Activated T-cell treated with anti-CD3 and anti-CD28 coated beads, Interleukin-2, amount 50 U/mL, for 24 hours (primary cell): ENCODE results near the gene ANTXR1.
"Not testable (repeated sequence)": the region's sequence is repeated elsewhere in the genome, so short reads cannot be mapped to it uniquely, and the experiment has no call there.

ENCODE experiments used
- DNase-seq: peaks from one replicate; pipeline ENCODE4 v3.0.0-alpha.2; 2020
- H3K27ac Mint-ChIP-seq: 2 replicates; pipeline ENCODE4 v1.8.0; 2020; ENCODE audit warnings: mild to moderate bottlenecking, mixed read lengths
- H3K27me3 Mint-ChIP-seq: 2 replicates; pipeline ENCODE4 v1.8.0; 2020; ENCODE audit warnings: mixed read lengths
- H3K36me3 Mint-ChIP-seq: 2 replicates; pipeline ENCODE4 v1.8.0; 2020; ENCODE audit warnings: low read depth, mixed read lengths
- H3K4me1 Mint-ChIP-seq: 2 replicates; pipeline ENCODE4 v1.8.0; 2020; ENCODE audit warnings: low read depth, mixed read lengths
- H3K4me3 Mint-ChIP-seq: 2 replicates; pipeline ENCODE4 v1.8.0; 2020; ENCODE audit warnings: mild to moderate bottlenecking, moderate library complexity, mixed read lengths
- H3K9me3 Mint-ChIP-seq: 2 replicates; pipeline ENCODE4 v1.8.0; 2020; ENCODE audit warnings: mixed read lengths

Gene ANTXR1

DNA sequence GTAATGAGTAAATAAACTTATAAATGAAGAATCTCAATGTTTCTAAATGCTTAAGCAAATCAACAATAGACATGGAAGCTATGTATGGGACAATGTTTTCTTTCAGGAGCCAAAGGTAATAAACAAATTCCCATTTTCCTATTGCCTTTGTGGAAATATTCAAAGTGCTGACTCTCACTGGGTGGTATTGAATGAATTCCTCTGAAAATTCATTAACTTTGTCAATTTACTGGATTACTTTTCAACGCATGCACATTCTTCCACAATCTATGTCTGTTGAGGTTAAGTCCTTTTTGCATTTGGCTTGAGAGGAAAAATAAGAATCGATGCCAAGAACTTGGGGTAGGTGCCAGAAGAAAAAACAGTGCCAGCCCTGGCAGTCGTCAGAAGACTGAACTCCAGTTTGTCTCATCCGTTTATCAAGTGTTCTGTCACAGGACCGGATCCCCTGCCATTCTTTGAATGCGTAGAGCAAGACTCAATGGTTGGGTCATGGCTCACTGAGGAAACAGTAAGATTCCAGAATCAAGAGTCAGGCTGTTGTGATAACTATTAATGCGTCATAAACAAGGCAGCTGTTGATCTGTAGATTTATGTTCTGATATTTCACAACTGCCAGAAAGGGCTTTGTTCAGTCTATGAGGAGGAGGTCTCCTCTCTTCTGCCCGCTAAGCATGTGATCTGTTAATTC lies 240.8 kb downstream of the ANTXR1 start:
- Mint-ChIP-seq H3K9me3 (peaks cover 10% of the 10 kb centered on the region), H3K36me3 (no peaks in the 10 kb centered on the region), H3K27ac (no peak overlapping the region), H3K4me1 (no peaks in the 10 kb centered on the region), H3K4me3 (no peak overlapping the region), H3K27me3 (peaks cover 45% of the 10 kb centered on the region)
- no peak for DNase-seq

DNA sequence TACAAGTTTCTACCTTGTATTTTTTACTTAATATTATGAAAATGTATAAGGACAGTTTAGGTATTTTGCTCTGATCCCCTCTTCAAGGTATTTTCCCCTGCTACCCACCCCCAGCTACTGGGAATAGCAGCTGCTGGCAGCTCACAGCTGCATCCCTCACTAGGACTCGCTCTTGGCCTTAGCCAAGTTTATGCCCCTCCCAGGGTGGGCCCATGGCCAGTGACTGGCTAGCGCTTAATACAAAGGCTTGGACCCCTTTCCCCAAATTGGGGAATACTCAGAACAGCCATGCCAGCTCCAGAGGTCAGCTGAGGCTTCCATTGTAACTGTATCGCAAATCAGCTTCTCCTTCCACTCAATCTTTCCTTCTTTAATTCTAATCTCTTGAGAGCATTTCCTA lies 242.8 kb downstream of the ANTXR1 start:
- DNase-seq: no peak
- no peaks in the 10 kb centered on the region for H3K36me3 Mint-ChIP-seq
- no peak overlapping the region for H3K4me3 Mint-ChIP-seq
- H3K27me3 Mint-ChIP-seq: peaks cover 38% of the 10 kb centered on the region
- H3K9me3 Mint-ChIP-seq: peaks cover 26% of the 10 kb centered on the region
- H3K4me1 Mint-ChIP-seq: no peaks in the 10 kb centered on the region
- H3K27ac Mint-ChIP-seq: no peak overlapping the region

DNA sequence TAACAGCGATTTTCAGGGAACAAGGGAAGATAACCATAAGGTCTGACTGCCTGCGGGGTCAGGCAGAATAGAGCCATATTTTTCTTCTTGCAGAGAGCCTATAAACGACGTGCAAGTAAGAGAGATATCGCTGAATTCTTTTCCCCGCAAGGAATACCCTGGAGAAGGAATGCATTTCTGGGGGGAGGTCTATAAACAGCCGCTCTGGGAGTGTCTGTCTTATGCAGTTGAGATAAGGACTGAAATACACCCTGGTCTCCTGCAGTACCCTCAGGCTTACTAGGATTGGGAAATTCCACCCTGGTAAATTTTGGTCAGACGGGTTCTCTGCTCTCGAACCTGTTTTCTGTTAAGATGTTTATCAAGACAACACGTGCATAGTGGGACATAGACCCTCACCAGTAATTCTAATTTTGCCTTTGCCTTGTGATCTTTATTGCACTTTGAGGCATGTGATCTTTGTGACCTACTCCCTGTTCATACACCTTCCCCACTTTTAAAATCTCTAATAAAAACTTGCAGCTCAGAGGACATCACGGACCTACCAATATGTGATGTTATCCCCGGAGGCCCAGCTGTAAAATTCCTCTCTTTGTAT lies 247.1 kb downstream of the ANTXR1 start:
- not testable (repeated sequence) for DNase-seq, H3K36me3 Mint-ChIP-seq
- H3K9me3 Mint-ChIP-seq: peaks cover 29% of the 10 kb centered on the region

DNA sequence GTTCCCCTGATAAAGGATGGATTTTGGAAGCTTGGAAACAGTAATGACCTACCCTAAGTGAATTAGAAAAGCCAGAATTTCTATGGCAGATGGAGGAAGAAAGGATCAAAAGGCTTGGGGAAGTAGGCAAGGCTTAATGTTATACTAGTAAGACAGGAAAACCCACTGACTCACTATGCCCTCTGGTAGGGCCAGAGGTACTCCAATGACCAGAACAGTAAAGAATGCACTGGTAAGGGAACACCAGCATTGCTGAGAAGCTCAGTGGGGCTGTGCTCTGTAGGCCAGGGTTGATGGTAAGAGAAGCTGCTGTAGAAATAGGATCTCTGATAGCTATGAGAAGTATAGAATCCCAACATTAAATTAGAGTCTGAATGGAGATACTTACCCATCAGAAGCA lies 247.7 kb downstream of the ANTXR1 start:
- Mint-ChIP-seq H3K4me3 (no peak overlapping the region), H3K27ac (no peak overlapping the region), H3K36me3 (no peaks in the 10 kb centered on the region), H3K27me3 (peaks cover 37% of the 10 kb centered on the region), H3K9me3 (peaks cover 29% of the 10 kb centered on the region), H3K4me1 (no peaks in the 10 kb centered on the region)
- no peak for DNase-seq

More for the DNA sequence above, 247.1 kb downstream of the ANTXR1 start:
- H3K27me3 Mint-ChIP-seq: peaks cover 32% of the 10 kb centered on the region
- not testable (repeated sequence) for H3K4me1 Mint-ChIP-seq, H3K4me3 Mint-ChIP-seq, H3K27ac Mint-ChIP-seq

DNA sequence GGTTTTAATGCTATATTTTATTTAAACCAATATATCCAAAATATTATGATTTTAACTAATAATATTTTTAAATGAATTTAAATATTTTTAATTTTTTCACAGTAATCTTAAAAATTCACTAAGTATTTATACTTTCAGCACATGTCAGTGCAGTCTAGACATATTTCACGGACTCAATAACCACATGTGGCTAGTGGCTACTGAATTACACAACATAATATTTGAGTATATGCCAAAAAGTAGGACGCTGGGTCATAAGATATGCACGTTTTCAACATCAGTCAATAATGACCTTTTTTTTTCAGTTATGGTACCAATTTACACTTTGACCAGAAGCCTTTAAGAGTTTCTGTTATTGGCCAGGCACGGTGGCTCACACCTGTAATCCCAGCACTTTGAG lies 256.4 kb downstream of the ANTXR1 start:
- no peak for DNase-seq
- Mint-ChIP-seq H3K4me1 (no peaks in the 10 kb centered on the region), H3K36me3 (no peaks in the 10 kb centered on the region), H3K9me3 (no peaks in the 10 kb centered on the region), H3K4me3 (no peak overlapping the region), H3K27me3 (peaks cover 44% of the 10 kb centered on the region), H3K27ac (no peak overlapping the region)

DNA sequence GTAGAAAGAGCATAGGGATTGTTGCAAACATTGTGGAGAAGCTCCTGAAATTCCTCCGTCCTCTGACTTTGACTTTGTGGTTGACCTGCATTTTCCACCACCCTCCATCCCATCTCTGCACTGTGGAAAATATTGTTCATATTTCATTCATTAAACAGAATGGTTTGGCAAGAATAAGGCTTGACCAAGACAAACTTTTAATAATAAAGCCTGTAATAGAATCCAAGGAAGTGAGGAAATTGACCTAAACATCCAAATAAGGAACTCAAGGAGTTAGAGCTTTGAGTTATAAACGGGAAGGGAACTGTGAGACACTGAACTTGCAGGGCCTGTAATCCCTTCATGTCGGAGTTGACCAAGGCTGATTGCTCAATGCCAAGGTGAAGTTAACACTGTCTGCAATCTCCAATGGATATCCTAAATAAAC lies 258.9 kb downstream of the ANTXR1 start:
- H3K4me1 Mint-ChIP-seq: no peaks in the 10 kb centered on the region
- H3K27me3 Mint-ChIP-seq: peaks cover 43% of the 10 kb centered on the region
- DNase-seq: no peak
- H3K9me3 Mint-ChIP-seq: no peaks in the 10 kb centered on the region
- H3K36me3 Mint-ChIP-seq: no peaks in the 10 kb centered on the region
- no peak overlapping the region for H3K4me3 Mint-ChIP-seq
- H3K27ac Mint-ChIP-seq: no peak overlapping the region

DNA sequence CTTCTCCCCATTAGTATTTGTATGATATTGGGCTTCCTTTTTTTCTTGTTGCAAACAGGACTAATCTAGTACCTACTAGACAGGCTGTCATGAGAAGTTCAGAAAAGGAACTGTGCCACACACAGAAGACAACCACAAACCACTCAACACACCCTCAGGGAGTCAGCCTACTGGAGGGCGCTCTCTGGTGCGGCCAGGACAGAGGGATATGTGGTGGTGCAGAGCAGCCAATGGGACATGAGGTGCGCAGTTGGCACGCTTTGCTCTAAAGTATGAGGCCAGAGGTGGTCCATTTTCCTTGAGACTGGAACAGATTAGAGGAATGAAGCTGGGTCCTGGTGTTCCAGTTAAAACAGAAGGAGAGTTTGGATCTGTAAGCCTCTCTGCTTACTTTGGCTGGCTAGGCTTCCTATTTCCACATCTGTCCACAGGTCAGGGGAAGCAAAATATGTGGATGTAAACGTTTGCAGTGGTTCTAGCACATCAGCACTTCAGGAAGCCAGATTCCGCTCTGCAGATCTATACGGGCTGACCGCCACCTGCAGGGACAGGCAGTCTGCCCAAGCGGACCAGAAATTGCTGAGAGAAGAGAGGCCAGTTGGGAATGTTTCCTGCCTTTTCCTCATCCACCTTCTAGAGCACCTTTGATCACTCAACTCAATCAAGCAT lies 260.0 kb downstream of the ANTXR1 start:
- Mint-ChIP-seq H3K9me3 (no peaks in the 10 kb centered on the region), H3K4me1 (no peaks in the 10 kb centered on the region), H3K27ac (no peak overlapping the region), H3K4me3 (no peak overlapping the region), H3K36me3 (no peaks in the 10 kb centered on the region), H3K27me3 (peaks cover 40% of the 10 kb centered on the region)
- no peak for DNase-seq

DNA sequence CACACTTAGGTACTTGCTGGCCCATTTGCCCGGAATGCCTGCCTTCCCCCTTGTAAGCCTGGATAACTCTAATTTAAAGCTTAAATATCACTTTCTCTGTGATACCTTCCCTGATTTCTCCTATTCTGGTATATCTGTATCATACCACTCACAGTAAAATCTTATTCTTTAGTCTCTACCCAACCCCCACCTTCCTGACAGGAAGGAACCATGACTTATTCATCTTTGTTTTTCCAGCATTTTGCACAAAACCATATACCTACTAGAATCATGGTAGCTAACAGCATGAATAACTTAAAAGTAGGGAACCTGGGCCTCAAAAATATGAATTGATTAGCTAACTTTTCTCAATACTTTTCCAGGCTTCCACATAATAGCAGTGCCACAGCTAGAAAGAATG lies 262.5 kb downstream of the ANTXR1 start:
- no peaks in the 10 kb centered on the region for H3K4me1 Mint-ChIP-seq
- H3K27ac Mint-ChIP-seq: no peak overlapping the region
- H3K9me3 Mint-ChIP-seq: no peaks in the 10 kb centered on the region
- H3K4me3 Mint-ChIP-seq: no peak overlapping the region
- peaks cover 37% of the 10 kb centered on the region for H3K27me3 Mint-ChIP-seq
- DNase-seq: no peak
- no peaks in the 10 kb centered on the region for H3K36me3 Mint-ChIP-seq

DNA sequence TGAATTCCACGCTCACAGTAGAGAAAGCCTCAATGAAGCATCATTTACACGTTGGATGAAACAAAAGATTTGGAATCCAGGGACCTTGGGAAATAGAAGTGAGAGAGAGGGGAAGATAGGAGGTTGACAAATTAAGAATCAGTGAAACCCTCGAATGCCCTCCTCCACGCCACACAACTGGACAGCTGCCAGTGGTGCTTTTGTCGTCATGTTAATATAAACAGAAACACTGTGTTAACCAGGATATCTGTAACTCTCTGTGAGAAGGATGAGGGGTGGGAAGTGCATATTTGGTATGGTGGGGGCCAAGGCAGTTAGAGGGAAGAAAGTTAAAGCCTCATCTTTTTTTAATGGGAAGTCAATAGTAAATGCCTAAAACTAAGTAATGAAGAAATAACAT lies 265.4 kb downstream of the ANTXR1 start:
- no peaks in the 10 kb centered on the region for H3K9me3 Mint-ChIP-seq
- H3K4me3 Mint-ChIP-seq: no peak overlapping the region

DNA sequence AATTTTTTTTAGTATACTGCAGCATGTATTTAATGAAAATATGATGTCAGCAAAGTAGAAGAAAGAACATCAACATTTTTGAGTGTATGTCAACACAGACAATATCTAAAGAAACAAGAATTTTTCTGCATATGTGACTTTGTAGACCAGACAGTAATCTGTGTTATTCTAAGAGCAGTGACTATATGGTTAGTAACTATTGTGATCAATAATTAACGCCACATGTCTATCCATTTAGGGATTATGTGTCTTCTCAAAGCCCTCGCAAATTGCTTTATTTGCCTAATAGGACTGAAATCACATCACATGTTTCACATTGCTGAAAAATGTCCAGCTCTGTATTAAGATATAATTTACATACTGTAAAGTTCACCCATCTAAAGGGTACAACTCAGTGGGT lies 266.2 kb downstream of the ANTXR1 start:
- no peak overlapping the region for H3K4me3 Mint-ChIP-seq
- peaks cover 25% of the 10 kb centered on the region for H3K27me3 Mint-ChIP-seq
- H3K36me3 Mint-ChIP-seq: no peaks in the 10 kb centered on the region

More for the DNA sequence above, 265.4 kb downstream of the ANTXR1 start:
- Mint-ChIP-seq H3K36me3 (no peaks in the 10 kb centered on the region), H3K27me3 (peaks cover 33% of the 10 kb centered on the region), H3K27ac (no peak overlapping the region), H3K4me1 (no peaks in the 10 kb centered on the region)
- DNase-seq: no peak

DNA sequence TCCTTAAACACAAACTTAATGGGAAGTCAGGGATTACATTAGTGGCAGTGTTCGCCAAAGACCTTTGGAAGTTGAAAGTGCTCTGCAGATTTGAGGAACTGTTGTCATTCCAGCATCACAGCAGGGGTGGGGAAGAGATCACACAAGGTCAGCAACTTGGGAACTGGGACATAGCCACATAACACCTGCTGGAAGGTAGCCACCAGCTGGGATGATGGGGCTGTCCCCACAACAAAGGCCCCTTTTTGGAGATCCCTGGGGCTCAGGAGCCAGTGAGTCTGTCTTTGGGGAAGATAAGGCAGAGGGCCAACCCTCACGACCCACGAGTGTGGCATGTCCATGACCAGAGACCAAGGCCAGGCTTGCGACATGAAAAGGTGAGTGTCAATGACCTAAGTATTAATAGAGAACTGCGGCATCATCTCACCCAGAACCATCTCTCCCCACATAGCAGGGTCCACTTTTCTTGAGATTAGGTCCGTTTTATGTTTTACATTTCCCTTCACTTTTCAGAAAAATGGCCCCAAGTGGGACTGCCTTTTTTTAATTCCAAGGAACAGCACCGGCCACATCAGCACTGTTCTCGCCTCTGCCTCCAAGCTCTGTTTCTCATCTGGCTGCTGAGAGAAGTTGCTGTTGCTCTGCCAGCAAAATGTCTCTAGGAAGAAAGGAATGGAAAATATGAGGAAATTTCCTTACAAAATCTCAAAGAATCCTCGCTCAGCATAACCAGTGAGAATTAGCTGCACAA lies 267.1 kb downstream of the ANTXR1 start:
- Mint-ChIP-seq H3K36me3 (no peaks in the 10 kb centered on the region), H3K4me1 (no peaks in the 10 kb centered on the region), H3K27ac (no peak overlapping the region), H3K9me3 (no peaks in the 10 kb centered on the region), H3K4me3 (no peak overlapping the region), H3K27me3 (peaks cover 21% of the 10 kb centered on the region)
- DNase-seq: no peak

More for the DNA sequence above, 266.2 kb downstream of the ANTXR1 start:
- Mint-ChIP-seq H3K4me1 (no peaks in the 10 kb centered on the region), H3K9me3 (no peaks in the 10 kb centered on the region), H3K27ac (no peak overlapping the region)
- no peak for DNase-seq

DNA sequence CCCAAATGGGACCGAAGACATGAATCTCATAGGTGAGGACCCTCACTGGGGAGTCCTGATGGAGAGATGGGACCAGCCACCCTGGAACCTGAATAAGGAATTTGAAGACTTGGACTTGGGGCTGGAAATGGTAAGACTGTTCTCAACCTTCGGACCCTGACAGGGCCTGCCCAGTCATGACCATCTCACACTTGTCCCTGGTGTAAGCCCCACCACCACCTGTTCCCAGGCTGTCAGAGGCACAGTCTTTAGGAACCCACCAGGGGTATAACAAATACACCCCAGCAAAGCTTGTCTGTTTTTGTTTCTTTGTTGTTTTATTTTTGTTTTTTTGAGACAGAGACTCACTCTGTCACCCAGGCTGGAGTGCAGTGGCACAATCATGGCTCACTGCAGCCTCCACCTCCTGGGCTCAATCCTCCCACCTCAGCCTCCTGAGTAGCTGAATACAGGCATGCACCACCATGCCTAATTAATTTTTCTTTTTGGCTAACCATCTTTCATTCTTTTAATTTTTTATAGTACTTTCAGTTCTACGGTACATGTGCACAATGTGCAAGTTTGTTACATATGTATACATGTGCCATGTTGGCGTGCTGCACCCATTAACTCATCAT lies 267.9 kb downstream of the ANTXR1 start:
- H3K27me3 Mint-ChIP-seq: peaks cover 16% of the 10 kb centered on the region
- H3K9me3 Mint-ChIP-seq: no peaks in the 10 kb centered on the region
- H3K27ac Mint-ChIP-seq: no peak overlapping the region
- H3K36me3 Mint-ChIP-seq: no peaks in the 10 kb centered on the region
- no peak overlapping the region for H3K4me3 Mint-ChIP-seq
- DNase-seq: no peak
- no peaks in the 10 kb centered on the region for H3K4me1 Mint-ChIP-seq

DNA sequence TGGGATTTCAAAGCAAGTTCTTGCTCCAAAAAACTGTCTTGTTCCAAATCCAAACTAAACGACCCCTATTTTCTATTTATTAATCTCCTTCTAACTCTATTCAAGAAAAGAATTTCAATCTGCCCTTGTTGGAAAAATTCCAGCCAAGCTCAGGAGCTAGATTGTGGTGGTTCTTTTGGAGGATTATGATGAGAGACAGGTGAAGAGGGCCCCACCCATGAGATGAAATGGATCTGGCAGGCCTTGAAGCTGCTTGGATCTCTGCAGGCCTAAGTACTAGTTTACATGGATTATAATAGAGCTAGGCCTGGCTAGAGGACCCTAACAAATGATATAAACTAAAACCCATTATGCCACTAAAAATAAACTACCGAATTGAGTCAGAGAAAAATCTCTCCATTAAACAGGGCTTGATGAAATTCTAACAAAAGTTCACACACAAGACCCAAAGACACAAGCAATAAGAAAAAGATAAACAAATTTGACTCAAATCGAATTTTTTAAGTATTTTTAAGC lies 272.5 kb downstream of the ANTXR1 start:
- no peaks in the 10 kb centered on the region for H3K9me3 Mint-ChIP-seq
- peaks cover 9% of the 10 kb centered on the region for H3K27me3 Mint-ChIP-seq
- no peak overlapping the region for H3K27ac Mint-ChIP-seq
- H3K4me3 Mint-ChIP-seq: no peak overlapping the region
- no peak for DNase-seq
- no peaks in the 10 kb centered on the region for H3K36me3 Mint-ChIP-seq
- no peaks in the 10 kb centered on the region for H3K4me1 Mint-ChIP-seq

DNA sequence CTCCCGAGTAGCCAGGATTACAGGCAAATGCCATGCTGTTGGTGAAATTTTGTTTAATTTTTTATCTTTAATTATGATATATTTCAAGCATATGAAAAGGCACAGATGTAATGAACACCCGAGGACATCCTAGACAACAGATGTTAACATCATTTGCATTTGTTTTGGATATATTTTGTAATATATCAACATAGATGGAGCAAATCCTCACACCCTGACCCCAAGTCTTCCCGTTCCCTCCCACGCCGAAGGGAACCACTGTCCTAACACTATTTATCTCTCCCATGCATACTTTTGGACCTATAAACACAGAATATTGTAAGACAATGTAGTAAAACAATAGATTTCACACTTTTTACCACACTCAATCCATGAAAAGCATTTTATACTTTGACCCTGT lies 274.6 kb downstream of the ANTXR1 start:
- no peaks in the 10 kb centered on the region for H3K4me1 Mint-ChIP-seq
- no peaks in the 10 kb centered on the region for H3K36me3 Mint-ChIP-seq
- no peak for DNase-seq
- H3K27me3 Mint-ChIP-seq: peaks cover 3% of the 10 kb centered on the region
- H3K4me3 Mint-ChIP-seq: no peak overlapping the region
- H3K9me3 Mint-ChIP-seq: no peaks in the 10 kb centered on the region
- no peak overlapping the region for H3K27ac Mint-ChIP-seq
